Keratinocyte (primary cell): ENCODE data around the gene KCNC4. TPM values are rescaled to one million over a fixed set of nuclear protein-coding genes. Genes with fewer than 3 reads are reported as not detected.

ENCODE experiments used
- DNase-seq: peaks from one replicate; pipeline ENCODE4 v3.0.0-alpha.2; 2011; ENCODE audit warnings: low read depth, missing footprints, low spot score
- FAIRE-seq: peaks from 2 replicates; lab custom pipeline; 2011; peaks lifted over from hg19 to GRCh38; lab: Jason Lieb, UNC
- H2AFZ ChIP-seq: 2 replicates; pipeline ENCODE4 v1.6.0; 2012; ENCODE audit warnings: low read length, control low read depth, inconsistent platforms; ENCODE audit not compliant: control insufficient read depth
- H3K27ac ChIP-seq: 2 replicates; pipeline ENCODE4 v1.5.1; 2011; ENCODE audit warnings: low read length; ENCODE audit not compliant: control insufficient read depth, insufficient read depth
- H3K27me3 ChIP-seq: 3 replicates; pipeline ENCODE4 v1.6.0; 2011; ENCODE audit warnings: low read length; ENCODE audit not compliant: control insufficient read depth, insufficient read depth; ENCODE audit errors: extremely low read depth
- H3K36me3 ChIP-seq, 2 experiments: 2 replicates in 1 of 2; 3 replicates in 1 of 2; pipeline ENCODE4 v1.5.1; 2011; ENCODE audit warnings: low read length in 2 of 2, mild to moderate bottlenecking in 1 of 2; ENCODE audit not compliant: control insufficient read depth in 2 of 2, insufficient read depth in 2 of 2; ENCODE audit errors: extremely low read depth in 1 of 2
- H3K4me1 ChIP-seq: 3 replicates; pipeline ENCODE4 v1.5.1; 2011; ENCODE audit warnings: low read length; ENCODE audit not compliant: control insufficient read depth, insufficient read depth; ENCODE audit errors: extremely low read depth
- H3K4me2 ChIP-seq: 3 replicates; pipeline ENCODE4 v1.6.0; 2011; ENCODE audit warnings: low read depth, low read length; ENCODE audit not compliant: control insufficient read depth, insufficient read depth; ENCODE audit errors: extremely low read depth
- H3K4me3 ChIP-seq, 3 experiments: fragments of 200-600 bp in 1 of 3; sonication (generic) in 1 of 3; 2 replicates in 2 of 3; 3 replicates in 1 of 3; pipeline ENCODE4 v1.5.1; 2011 to 2016; ENCODE audit warnings: low read length in 3 of 3, mild to moderate bottlenecking in 3 of 3, control low read depth in 2 of 3, inconsistent platforms in 1 of 3, low read depth in 1 of 3, mixed read lengths in 1 of 3, mixed run types in 1 of 3, moderate library complexity in 1 of 3; ENCODE audit not compliant: control insufficient read depth in 2 of 3, insufficient read depth in 2 of 3; ENCODE audit errors: extremely low read depth in 1 of 3
- H3K79me2 ChIP-seq: 2 replicates; pipeline ENCODE4 v1.6.0; 2012; ENCODE audit warnings: low read length; ENCODE audit not compliant: control insufficient read depth, insufficient read depth
- H3K9ac ChIP-seq: 3 replicates; pipeline ENCODE4 v1.6.0; 2011; ENCODE audit warnings: low read length; ENCODE audit not compliant: control insufficient read depth, insufficient read depth; ENCODE audit errors: extremely low read depth
- H3K9me1 ChIP-seq: 3 replicates; pipeline ENCODE4 v1.6.0; 2011; ENCODE audit warnings: low read length; ENCODE audit not compliant: control insufficient read depth, insufficient read depth; ENCODE audit errors: extremely low read depth
- H3K9me3 ChIP-seq: 2 replicates; pipeline ENCODE4 v1.5.1; 2012; ENCODE audit warnings: low read depth, low read length; ENCODE audit not compliant: control insufficient read depth
- H4K20me1 ChIP-seq: 3 replicates; pipeline ENCODE4 v1.6.0; 2011; ENCODE audit warnings: low read length; ENCODE audit not compliant: control insufficient read depth, insufficient read depth; ENCODE audit errors: extremely low read depth
- EZH2 ChIP-seq: IDR thresholded peaks from one replicate; pipeline ENCODE4 v1.6.1; 2012; ENCODE audit warnings: inconsistent platforms, mild to moderate bottlenecking, low read length, moderate library complexity
- dilution Hi-C: fragments of 300-500 bp; cut with MboI; formaldehyde crosslinking; loops from one replicate; pipeline ENCODE4 v1.7.0; 2020; ENCODE audit warnings: low sequenced_read_pairs; ENCODE audit not compliant: extremely low pct_ligation_motif_present
- polyA plus RNA-seq, 5 experiments: library from polyadenylated mRNA; depleted of rRNA in 3 of 5; stranded (reverse) in 3 of 5; stranded (forward) in 1 of 5; unstranded in 1 of 5; fragments of >200 nt; gene quantifications; 1 replicate in 1 of 5; 2 replicates in 3 of 5; 3 replicates in 1 of 5; pipeline versions ENCODE4 v1.2.1 to v1.2.3, GENCODE V29; 2011 to 2012; ENCODE audit warnings: missing spikeins in 2 of 5, low read depth in 1 of 5, low replicate concordance in 1 of 5
- TF ChIP-seq, protein P1 (sequence below), 3 experiments: IDR thresholded peaks in 1 of 3; conservative IDR thresholded peaks in 1 of 3; optimal IDR thresholded peaks in 1 of 3; 2 replicates in 2 of 3; 3 replicates in 1 of 3; pipeline versions ENCODE3 to v1.5.1; 2011; ENCODE audit warnings: low read length in 3 of 3, mild to moderate bottlenecking in 3 of 3, moderate library complexity in 2 of 3, control low read depth in 1 of 3, inconsistent platforms in 1 of 3; ENCODE audit not compliant: insufficient read depth in 2 of 3; ENCODE audit errors: extremely low read depth in 1 of 3

Gene KCNC4
- polyA plus RNA-seq, 1 donor (not counting 4 experiments of a cell fraction or from before 2014, with no cell fraction given) = 1.3 TPM

DNA sequence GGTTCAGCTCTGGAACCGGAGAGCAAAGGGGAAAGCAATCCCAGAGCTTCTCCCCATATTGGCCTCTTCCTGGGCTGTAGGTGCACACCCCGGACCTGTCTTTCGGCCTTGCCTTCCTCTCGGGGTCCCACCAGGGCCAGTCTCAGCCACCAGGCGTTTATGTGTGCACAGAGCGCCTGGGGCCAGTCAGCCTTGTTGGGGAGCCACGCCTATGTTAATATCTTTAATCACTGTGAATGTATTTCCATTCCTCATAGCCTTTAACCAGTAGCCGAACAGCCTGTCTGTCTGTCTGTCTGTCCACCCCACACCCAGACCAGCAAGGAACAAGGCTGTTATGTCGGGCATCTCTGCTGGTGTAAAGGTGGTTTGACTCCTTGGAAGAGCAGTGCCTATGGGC, 18.8 kb downstream of the KCNC4 start:
- no peaks in the 10 kb centered on the region for H4K20me1 ChIP-seq
- peak overlapping the region; percentile 72 for H3K4me2 ChIP-seq

DNA sequence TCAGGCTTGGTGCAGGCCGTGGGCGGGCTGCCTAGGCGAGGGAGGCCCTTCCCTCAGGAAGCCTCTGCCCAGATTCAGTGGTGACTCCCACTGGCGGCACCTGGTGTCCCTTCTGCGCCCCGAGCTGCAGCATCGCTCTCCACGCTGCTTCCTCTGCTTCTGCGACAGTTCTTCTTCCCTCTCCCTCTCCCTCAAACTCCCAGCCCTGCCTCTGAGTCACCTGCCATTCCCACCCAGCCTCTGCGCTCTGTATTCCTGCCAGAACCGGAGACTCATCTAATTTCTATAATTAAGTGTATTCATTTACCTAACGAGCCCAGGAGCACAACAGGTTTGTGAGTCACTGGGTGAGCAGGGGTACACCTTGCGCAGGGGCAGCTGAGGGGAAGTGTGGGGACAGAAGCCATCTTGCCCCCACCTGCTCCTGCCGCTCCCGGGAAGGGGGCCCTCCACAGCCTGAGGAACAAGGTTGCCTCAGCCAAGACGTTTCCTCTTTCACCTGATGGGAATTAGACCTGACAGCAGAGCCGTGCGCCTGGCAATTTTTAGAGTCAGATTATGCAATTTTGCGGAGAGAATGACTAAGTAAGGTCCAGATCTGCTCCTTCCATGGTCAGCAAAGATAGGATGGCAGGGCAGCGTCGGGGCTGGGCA, 19.4 kb downstream of the KCNC4 start:
- H4K20me1 ChIP-seq = no peaks in the 10 kb centered on the region
- H2AFZ ChIP-seq = no peak overlapping the region
- H3K4me1 ChIP-seq = peaks cover 30% of the 10 kb centered on the region
- H3K4me3 ChIP-seq = peak overlapping the region in 2 of 3 experiments; percentile 23 to 36
- peak overlapping the region; percentile 55 for H3K27ac ChIP-seq
- no peak for TF ChIP-seq EZH2
- TF ChIP-seq, protein P1, sequence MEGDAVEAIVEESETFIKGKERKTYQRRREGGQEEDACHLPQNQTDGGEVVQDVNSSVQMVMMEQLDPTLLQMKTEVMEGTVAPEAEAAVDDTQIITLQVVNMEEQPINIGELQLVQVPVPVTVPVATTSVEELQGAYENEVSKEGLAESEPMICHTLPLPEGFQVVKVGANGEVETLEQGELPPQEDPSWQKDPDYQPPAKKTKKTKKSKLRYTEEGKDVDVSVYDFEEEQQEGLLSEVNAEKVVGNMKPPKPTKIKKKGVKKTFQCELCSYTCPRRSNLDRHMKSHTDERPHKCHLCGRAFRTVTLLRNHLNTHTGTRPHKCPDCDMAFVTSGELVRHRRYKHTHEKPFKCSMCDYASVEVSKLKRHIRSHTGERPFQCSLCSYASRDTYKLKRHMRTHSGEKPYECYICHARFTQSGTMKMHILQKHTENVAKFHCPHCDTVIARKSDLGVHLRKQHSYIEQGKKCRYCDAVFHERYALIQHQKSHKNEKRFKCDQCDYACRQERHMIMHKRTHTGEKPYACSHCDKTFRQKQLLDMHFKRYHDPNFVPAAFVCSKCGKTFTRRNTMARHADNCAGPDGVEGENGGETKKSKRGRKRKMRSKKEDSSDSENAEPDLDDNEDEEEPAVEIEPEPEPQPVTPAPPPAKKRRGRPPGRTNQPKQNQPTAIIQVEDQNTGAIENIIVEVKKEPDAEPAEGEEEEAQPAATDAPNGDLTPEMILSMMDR (optimal IDR thresholded peaks at IDR 0.05 in 1 of 3, IDR thresholded peaks at IDR 0.05 in 1 of 3, conservative IDR thresholded peaks at IDR 0.05 in 1 of 3; ENCODE audit: extremely low read depth in 1 of 3, insufficient read depth in 2 of 3, low read length in 3 of 3) = peak in 1 of 3 experiments; percentile 7
- no peaks in the 10 kb centered on the region for H3K79me2 ChIP-seq
- no peaks in the 10 kb centered on the region for H3K27me3 ChIP-seq
- peak overlapping the region; percentile 71 for H3K9ac ChIP-seq
- no peaks in the 10 kb centered on the region for H3K9me3 ChIP-seq
- DNase-seq (peak; percentile 75), FAIRE-seq (peak; percentile 69)
- H3K4me2 ChIP-seq = peak overlapping the region; percentile 72
- H3K36me3 ChIP-seq = peaks cover 0 to 7% of the 10 kb centered on the region in 2 experiments
- dilution Hi-C loops = no loop called here
- H3K9me1 ChIP-seq = peaks cover 3% of the 10 kb centered on the region

More for the DNA sequence above, 18.8 kb downstream of the KCNC4 start:
- FAIRE-seq (no peak), DNase-seq (no peak)
- H3K79me2 ChIP-seq = no peaks in the 10 kb centered on the region
- peak overlapping the region in 2 of 3 experiments; percentile 9 to 23 for H3K4me3 ChIP-seq
- TF ChIP-seq, protein P1 (optimal IDR thresholded peaks at IDR 0.05 in 1 of 3, IDR thresholded peaks at IDR 0.05 in 1 of 3, conservative IDR thresholded peaks at IDR 0.05 in 1 of 3; ENCODE audit: extremely low read depth in 1 of 3, insufficient read depth in 2 of 3, low read length in 3 of 3) = no peak
- TF ChIP-seq EZH2 = no peak
- no peaks in the 10 kb centered on the region for H3K27me3 ChIP-seq
- H3K27ac ChIP-seq = peak overlapping the region; percentile 55
- peak overlapping the region; percentile 36 for H2AFZ ChIP-seq
- peaks cover 0 to 7% of the 10 kb centered on the region in 2 experiments for H3K36me3 ChIP-seq
- H3K9me1 ChIP-seq = peaks cover 3% of the 10 kb centered on the region
- no peaks in the 10 kb centered on the region for H3K9me3 ChIP-seq
- H3K9ac ChIP-seq = peak overlapping the region; percentile 71
- peaks cover 27% of the 10 kb centered on the region for H3K4me1 ChIP-seq
- dilution Hi-C loops = no loop called here
